ENCODE results near the gene NUDT17.

The NUDT17 gene

DNA sequence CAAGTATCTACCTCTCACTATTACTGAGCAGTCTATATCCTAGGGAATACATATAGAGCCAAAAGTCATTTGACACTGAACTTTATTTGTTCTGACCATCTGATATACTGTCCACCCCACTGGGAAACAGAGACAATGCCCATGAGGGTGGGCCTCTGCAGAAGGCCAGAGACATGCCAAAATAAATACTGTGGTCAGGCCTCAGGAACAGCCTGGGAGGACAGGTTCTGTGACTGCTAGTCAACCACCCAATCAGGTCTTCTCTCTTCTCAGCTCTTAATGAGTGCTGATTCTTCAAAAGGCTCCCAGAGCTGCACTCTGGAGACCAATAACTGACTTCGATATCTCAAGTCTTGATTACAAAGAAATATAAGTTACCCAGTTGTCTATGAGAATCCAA, 45.7 kb downstream of the NUDT17 start:
- no peak for DNase-seq

DNA sequence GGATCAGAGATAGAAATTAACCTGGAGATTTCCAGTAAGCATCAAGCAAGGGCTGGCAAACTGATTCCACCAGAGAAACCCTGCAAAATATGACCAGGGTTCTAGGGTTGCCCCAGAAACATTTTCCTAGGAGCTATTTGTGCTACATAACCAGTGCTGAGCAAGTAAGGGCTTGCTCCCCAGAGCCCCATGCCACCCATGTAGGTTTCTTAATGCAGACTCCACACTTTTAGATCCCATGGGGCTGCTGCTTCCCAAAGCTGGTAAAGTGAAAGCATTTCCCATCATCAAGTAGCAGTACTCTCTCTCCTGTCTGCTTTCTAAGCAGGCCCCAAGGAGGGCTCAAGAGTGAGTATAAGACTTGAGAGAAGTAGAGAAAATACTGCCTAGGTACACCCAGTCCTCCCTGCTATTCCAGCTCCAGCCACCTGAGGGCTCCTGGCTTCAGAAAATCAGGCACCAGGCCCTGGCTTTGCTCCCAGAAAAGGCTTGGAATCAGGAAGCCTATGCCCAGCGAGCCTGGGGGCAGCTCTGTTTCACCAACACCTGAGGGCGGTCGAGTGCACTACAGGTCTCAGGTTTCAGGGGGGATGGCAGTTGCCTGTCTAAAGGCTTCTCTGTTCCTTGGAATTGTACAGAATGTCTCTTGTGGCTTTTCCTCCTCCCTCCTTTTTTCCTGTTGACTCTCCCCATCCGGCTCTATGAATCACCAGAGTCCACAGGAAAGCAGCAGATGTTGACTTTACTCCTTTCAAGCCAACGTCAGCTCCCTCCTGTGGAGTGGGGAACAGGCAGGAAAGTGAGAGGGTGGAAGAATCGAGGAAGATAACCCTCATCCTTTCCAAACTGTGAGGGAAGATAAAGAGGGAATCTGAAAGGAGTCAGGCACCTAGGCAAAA, 46.4 kb downstream of the NUDT17 start:
- peak in 13 of 14 donors; percentile 31 to 92 (median 82) for DNase-seq

DNA sequence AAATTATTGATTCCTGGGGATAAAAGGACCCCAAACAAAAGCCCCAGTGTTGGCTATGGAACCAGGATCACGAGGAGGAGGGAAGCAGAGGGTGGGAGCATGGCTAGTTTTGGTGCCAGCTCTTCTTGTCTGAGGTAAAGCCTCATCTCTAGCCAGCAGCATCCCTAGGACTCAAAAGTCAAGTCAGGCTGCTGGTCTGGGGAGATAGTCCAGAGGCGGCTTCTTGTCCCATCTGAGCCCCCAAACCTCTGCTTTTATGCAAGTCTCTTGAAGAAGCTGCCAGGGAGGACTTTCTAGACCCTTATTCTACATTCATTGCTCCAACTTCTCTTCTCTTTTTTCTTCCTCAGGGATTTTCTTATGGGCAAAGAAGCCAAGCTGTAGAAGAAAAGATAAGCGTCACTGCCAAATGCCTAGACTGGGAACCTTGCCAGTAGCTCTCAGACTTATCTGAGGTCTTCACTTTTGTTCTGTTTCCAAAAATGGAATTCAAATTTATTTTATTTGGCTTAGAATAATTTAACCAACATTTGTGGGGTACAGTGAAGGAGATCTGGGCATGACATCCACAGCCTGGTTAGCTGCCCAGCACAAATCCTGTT, 47.2 kb downstream of the NUDT17 start:
- DNase-seq: peak in 1 of 14 donors; percentile 22

DNA sequence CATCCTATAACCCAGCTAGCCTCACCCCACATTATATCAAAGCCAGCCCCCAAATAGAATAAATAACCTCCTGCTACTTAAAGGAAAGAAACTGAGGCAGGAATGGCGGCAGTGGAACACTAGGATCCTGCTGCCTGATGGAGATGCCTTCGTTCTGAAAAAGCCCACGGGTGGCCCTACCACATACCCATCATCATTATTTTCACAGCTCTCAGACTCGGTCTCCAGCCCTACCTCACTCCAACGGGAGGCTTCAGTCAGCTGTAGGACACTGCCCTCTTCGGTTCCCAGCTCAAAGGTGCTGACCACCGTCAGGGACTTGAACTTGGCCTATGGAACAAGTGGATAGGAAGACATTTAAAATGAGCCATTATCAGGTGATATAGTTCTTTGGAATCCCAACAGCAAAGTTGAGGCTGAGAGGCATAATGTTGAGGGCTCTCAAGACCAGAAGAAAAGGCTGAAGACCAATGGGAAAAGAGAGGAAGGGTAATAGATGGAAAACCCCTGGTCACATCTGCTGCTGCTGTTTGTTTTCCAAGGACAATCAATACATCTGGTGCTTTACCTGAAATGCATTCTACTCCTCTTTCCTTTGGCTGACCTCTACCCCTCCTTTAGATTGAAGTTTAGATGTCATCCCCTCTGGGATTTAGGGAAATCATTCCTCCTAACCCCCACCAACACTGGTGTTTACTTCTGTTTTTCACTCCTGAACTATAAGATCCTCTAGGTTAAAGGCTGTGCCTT, 48.1 kb downstream of the NUDT17 start:
- no peak for DNase-seq

DNA sequence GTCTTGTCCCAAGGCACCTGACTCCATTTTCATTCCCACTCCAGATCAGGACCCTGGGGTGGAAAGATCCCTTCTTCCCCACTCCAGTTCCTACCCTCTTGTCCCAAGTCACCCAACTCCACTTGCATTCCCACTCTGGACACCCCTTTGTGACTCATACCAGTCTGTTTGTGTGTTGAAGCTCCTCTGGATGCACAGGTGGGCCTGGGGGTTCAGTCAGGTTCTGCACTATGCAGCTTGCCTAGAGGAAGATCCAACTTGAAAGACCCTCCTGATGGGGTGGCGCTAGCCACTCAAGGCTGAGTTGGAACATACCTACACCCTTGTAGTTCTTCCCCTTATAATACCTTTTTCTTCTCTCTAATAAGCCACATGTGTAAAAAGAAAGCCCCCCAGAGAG, 50.0 kb downstream of the NUDT17 start:
- no peak for DNase-seq

DNA sequence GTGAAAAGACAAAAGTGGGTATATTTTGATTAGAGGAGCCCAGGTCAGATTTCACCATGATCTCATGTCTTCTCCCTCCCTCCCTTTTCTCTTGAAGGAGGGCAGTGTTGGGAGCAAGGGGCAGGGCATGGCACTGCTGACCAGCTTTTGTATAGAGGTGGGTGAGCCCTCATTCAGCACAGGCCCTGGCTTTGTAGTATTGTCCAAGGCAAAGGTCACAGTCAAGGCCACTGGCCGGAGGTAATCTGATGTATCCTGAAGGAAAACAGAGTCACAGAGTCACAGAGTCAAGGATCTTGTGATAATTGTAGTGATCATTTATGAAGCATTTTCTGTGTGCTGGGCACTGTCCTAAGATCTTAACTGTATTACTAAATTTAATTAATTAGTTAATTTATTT, 52.5 kb downstream of the NUDT17 start:
- DNase-seq: no peak

Data from C1 segment of cervical spinal cord (tissue), 14 donors.